NAMALWA (cell line): ENCODE results near the gene ZSWIM8.
"Not testable (repeated sequence)": the region's sequence is repeated elsewhere in the genome, so short reads cannot be mapped to it uniquely, and the experiment has no call there.

Experiments used
- DNase-seq: peaks from one replicate; pipeline ENCODE4 v3.0.0-alpha.2; 2015; ENCODE audit warnings: low spot score

The ZSWIM8 gene

DNA sequence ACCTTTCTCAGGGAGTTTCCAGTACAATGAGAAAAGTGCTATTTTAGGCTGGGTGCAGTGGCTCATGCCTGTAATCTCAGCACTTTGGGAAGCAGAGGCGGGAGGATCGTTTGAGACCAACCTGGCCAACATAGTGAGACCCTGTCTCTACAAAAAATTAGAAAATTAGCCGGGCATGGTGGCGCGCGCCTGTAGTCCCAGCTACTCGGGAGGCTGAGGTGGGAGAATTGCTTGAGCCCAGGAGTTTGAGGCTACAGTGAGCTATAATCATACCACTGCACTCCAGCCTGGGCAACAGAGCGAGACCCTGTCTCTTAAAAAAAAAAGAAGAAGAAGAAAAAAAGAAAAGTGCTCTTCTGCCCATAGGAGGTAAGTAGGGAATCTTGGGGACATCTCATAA is 10.6 kb downstream of the ZSWIM8 start:
- DNase-seq: not testable (repeated sequence)

DNA sequence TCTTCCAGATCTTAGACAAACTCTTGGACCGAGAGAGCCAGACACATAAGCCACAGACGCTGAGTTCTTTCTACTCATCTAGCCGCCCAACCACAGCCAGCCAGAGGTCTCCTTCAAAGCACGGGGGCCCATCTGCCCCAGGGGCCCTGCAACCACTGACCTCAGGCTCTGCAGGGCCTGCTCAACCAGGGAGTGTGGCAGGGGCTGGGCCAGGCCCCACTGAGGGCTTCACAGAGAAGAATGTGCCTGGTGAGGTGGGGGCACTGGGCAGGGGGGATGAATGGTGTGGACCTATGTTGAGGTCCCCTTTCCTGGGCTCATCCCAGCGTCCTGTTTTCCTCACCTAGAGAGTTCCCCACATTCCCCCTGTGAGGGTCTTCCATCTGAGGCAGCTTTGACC is 11.4 kb downstream of the ZSWIM8 start:
- no peak for DNase-seq

DNA sequence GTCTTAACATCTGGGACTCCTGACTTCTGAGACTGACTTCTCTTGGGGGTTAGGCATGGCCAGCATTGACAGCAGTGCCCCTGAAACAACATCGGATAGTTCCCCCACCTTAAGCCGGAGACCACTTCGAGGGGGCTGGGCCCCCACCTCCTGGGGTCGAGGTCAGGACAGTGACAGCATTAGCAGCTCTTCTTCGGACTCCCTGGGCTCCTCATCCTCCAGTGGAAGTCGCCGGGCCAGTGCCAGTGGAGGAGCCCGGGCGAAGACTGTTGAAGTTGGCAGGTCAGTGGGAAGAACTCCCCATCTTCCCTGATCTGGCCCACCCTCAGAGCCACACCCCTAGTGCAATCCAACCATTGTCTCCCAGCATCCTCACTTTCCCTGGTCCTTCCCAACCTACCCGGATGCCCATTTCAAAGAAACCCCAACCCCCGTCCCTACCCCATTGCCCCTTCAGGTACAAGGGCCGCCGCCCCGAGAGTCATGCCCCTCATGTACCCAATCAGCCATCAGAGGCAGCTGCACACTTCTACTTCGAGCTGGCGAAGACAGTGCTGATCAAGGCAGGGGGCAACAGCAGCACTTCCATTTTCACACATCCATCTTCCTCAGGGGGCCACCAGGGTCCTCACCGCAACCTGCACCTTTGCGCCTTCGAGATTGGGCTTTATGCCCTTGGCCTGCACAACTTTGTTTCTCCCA is 12.1 kb downstream of the ZSWIM8 start:
- DNase-seq: no peak

- DNase-seq: no peak
Measured at GRCh38 chr10:73798087-73798486, 12.7 kb downstream of the ZSWIM8 start.

GRCh38 chr10:73798927-73799560 is 13.6 kb downstream of the ZSWIM8 start:
- DNase-seq: no peak

DNA sequence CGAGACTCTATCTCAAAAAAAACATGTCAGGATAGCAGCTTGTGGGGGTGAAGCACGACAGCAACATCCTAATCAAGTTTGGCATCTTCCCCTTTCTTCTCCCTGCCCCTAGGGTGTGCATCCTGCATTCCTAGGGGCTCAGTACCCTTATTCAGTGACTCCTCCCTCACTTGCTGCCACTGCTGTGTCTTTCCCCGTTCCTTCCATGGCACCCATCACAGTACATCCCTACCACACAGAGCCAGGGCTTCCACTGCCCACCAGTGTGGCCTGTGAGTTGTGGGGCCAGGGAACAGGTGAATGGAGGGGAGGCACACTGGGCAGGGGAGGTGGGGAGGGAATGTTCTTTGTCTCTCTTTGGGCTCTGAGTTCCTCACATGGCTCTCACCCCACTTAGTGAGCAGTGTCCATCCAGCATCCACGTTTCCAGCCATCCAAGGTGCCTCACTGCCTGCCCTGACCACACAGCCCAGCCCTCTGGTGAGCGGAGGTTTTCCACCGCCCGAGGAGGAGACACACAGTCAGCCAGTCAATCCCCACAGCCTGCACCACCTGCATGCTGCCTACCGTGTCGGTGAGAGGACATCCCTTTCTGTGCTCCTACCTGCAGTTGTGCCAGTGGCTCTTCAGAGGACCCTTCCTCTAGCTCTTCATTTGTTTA is 14.6 kb downstream of the ZSWIM8 start:
- DNase-seq: no peak

GRCh38 chr10:73800560-73801252 is 15.3 kb downstream of the ZSWIM8 start:
- DNase-seq: no peak

DNA sequence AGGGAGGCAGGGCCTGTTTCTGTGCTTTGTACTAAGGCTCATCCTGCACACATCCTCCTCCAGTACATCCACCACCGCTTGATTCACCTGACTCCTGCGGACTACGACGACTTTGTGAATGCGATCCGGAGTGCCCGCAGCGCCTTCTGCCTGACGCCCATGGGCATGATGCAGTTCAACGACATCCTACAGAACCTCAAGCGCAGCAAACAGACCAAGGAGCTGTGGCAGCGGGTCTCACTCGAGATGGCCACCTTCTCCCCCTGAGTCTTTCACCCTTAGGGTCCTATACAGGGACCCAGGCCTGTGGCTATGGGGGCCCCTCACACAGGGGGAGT is 15.8 kb downstream of the ZSWIM8 start:
- no peak for DNase-seq

DNA sequence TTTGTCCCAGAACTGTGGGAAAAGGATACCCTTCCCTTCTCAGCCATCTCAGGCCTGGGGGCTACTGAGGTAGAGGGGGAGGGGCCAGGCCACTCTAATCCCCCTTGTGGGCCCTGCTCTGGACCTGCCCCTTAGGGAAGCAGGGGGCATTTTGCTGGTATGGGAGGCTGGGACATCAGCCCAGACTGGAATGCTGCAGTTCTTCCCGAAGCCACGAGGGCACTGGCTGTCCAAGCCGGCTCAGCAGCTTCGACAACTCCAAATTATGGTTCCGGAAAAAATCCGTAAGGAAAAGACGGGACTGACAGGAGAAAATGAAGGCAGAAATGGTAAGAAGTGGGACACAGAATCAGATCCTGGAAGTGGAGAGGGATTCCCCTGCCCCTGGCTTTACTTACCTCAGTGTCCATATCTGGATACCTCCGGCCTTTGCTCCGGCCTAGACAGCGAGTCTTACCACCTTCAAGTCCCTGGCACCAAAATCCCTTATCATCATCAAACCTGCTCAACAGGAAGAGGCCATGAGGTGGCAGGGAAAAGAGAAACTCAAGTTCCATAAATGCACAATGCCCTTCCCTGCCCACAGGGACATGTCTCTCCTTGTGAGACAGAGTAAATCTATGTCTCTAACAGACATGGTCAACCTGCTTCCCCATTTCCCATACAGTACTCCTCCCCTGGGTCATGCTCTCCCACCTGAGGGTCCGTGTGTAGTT is 17.0 kb downstream of the ZSWIM8 start:
- DNase-seq: no peak

DNA sequence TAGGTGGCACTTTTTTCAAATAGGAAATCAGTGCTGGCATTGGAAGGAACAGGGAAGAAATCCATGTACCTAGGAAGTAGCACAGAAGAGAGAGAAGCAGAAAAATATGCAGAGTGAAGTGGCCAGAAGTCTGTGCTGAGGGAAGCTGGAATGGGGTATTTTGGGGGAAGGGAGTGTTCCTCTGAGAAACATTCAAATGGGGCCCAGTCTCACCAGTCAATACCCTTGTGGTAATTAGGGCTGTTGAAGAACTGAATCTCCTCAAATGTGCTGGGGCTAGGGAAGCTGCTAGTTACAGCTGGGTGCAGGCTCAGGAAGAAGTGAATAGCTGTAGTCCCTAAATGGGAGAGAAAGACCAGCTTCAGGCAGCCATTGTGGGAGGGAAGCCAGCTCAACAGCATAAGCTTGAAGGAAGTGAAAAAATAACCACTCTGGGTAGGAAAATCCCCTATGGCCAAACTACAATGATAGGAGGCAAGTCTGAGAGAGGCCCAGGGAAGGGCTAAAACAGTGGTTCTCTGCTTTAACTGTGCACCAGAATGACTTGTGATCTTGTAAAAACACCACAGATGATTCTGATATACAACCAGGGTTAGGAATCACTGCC is 18.4 kb downstream of the ZSWIM8 start:
- no peak for DNase-seq

GRCh38 chr10:73806176-73806950 is 21.0 kb downstream of the ZSWIM8 start:
- no peak for DNase-seq

- no peak for DNase-seq
Measured at GRCh38 chr10:73807471-73807870, 22.1 kb downstream of the ZSWIM8 start.

GRCh38 chr10:73808021-73808815 is 22.8 kb downstream of the ZSWIM8 start:
- DNase-seq: no peak

DNA sequence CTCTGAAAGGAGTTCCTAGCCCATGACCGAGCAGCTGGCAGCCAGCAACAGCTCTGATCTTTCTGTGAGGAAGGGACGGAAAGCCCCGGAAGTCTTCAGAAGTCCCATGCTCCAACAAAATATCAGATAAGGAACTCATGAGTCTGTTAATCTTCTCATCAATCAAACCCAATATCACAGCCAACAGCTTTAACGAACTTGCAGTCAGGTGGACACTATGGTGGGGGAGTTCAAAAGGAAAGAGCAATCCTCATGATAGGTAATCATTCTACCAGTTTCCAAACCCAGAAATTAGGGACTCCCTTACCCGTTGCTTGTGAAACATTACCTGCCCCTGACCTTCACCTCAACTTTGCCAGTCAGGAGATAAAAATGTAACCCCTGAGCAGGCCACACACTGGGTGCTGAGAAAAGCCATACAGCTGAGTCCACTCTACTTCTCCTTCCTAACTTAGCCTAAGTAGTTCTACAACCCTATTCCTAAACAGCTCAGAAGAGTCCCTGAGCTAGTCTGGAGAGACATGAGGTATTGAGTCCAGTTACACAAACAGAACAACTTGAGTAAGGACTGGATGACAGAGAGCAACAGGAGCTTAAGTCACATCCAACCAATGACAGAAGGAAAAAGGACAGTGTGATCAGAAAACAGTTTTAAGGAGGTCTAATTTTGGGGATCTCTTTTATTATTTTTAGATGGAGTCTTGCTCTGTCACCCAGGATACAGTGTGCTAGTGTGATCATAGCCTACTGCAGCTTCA is 23.8 kb downstream of the ZSWIM8 start:
- no peak for DNase-seq

- DNase-seq: no peak
Measured at GRCh38 chr10:73810358-73810734, 24.9 kb downstream of the ZSWIM8 start.

DNA sequence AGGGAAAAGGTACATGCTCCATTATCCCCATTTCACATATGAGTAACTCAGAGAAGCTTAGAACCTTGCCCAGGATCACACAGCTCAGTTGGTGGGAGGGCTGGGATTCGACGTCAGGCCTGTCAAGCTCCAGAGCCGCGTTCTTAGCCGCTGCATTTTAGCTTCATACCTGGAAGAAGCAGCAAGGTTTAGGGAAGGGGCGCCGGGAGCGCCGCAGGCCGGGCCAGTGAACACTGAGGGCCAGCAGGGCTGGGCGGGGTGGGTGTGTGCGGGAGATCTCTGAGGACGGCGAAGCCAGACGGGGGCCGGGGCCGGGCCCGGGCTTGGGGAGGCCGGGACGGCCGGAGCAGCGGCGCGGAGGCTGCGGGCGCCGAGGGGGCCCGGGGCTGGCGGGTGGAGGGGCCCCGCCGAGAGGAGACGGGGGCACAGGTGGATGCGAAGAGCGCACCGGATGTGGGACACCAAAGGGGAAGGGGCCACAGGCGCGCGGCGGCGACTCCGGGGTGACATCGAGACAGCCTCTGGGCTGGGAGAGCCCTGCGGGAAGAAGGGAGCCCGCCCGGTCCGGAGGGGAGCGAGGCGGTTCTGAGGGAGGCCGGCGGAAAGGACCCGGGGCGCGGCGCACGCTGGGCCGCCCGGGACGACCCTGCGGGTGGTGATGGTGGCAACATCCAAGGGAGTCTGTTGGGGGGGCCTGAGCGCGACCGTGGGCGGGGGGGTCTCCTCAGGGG is 25.5 kb downstream of the ZSWIM8 start:
- peak; percentile 28 for DNase-seq

GRCh38 chr10:73812657-73813056 is 27.3 kb downstream of the ZSWIM8 start:
- no peak for DNase-seq

DNA sequence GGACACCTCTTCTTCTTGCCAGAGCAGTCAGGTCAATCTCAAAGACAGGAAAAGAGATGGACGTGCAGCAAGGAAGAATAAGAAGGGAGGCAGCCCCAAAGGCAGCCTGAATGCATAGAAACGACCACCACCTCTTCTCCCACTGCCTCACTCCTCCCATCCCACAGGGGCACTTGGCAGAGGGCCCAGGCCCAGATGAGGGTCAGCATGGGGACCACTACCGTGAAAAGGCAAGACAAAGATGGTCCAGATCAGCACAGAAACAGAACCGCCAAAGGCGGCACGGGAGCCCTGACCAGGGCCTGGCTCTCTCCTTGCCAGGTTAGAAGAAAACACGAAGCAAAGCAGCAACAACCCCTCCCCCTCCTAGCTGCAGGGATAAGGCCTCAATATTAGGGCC is 27.9 kb downstream of the ZSWIM8 start:
- DNase-seq: no peak
